Measurements from ENCODE around the gene SLC29A1. TPM values are rescaled to one million over a fixed set of nuclear protein-coding genes. Genes with fewer than 3 reads are reported as not detected.

Gene SLC29A1
- total RNA-seq, 4 donors from 2014 or later: 39.7 to 83.3 (median 55.8) TPM

DNA sequence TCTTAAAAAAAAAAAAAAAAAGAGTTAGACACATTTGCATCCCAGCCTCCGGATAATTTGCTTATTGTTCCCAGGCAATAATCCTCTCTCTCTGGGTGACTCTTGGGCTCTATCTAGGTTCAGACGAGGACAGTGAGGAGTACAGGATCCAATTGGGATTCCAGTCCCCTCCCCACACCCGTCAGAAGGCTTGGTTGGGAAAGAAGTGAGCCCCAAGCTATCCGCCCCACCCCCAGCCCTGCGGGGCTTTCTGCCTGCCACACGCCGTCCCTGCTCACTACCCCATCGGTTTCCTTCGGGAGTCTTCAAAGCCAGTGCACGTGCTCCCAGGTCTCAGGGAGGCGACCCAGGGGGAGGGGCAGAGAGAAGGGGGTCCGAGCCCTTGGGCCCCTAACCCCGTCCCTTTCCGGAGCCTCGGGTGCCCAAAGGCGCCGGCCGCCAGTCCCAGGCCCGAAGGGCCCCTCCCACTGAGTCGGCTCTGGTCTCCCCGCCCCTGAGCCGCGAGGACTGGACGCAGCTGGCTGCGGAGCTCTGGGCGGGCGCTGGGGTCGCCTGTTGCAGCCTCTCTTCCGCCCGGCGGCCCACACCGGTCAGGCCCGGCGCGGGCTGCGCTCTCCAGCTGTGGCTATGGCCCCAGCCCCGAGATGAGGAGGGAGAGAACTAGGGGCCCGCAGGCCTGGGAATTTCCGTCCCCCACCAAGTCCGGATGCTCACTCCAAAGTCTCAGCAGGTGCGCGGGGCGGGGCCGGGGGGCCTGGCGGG lies 4.2 kb upstream of the SLC29A1 start:
- 2 to 4% methylated on average over 7 to 10 of the region's 45 CpGs for WGBS, 2 donors
- H3K27ac ChIP-seq: peak overlapping the region; percentile 93 to 95 (median 95)
- H3K36me3 ChIP-seq: no peaks in the 10 kb centered on the region
- no peaks in the 10 kb centered on the region for H3K27me3 ChIP-seq
- H3K4me1 ChIP-seq: peaks cover 34 to 58% of the 10 kb centered on the region in 2 donors
- TF ChIP-seq POLR2A (IDR thresholded peaks at IDR 0.05): peak in 1 of 2 donors; percentile 90
- TF ChIP-seq, protein P1, sequence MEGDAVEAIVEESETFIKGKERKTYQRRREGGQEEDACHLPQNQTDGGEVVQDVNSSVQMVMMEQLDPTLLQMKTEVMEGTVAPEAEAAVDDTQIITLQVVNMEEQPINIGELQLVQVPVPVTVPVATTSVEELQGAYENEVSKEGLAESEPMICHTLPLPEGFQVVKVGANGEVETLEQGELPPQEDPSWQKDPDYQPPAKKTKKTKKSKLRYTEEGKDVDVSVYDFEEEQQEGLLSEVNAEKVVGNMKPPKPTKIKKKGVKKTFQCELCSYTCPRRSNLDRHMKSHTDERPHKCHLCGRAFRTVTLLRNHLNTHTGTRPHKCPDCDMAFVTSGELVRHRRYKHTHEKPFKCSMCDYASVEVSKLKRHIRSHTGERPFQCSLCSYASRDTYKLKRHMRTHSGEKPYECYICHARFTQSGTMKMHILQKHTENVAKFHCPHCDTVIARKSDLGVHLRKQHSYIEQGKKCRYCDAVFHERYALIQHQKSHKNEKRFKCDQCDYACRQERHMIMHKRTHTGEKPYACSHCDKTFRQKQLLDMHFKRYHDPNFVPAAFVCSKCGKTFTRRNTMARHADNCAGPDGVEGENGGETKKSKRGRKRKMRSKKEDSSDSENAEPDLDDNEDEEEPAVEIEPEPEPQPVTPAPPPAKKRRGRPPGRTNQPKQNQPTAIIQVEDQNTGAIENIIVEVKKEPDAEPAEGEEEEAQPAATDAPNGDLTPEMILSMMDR (IDR thresholded peaks at IDR 0.05): peak in 1 of 6 experiments; percentile 12
- intact Hi-C loops (cut with DNase I): no loop called here
- DNase-seq: peak; percentile 91 to 92
- H3K4me3 ChIP-seq (replicated peaks in 1 of 3): peak overlapping the region in 2 of 3 donors; percentile 34 to 69
- H3K9me3 ChIP-seq: no peaks in the 10 kb centered on the region

DNA sequence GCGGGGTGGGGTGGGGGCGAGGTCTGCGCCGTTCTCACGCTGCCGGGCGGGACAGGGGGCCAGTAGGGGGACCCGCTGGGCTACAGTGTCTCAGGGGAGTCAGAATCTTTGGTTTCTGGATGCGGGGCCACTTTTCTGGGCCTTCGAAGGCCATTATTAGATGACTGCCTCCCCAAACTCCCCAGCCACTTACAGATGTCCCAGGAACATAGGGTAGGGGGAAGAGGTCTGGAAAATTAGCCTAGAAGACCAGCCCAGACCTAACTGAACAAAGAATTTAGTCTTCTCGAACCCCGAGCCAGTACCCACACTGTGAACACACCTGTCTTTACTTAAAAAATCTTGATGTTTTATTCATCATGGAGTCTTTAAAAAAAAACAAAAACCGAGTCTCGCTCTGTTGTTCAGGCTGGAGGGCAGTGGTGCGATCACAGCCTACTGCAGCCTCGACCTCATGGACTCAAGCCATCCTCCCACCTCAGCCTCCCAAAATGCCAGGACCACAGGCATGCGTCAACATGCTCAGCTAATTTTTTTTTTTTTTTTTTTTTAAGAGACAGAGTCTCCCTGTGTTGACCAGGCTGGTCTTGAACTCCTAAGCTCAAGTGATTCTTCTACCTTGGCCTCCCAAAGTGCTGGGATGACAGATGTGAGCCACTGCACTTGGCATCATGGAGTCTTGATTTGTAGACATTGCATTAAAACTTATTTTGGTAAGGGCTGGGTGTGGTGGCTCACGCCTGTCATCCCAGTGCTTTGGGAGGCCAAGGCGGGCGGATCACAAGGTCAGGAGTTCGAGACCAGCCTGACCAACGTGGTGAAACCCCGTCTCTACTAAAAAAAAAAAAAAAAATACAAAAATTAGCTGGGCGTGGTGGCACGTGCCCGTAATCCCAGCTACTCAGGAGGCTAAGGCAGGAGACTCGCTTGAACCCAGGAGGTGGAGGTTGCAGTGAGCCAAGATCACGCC lies 3.3 kb upstream of the SLC29A1 start:
- Histone ChIP-seq H3K9me3 (no peaks in the 10 kb centered on the region), H3K36me3 (no peaks in the 10 kb centered on the region), H3K4me3 (replicated peaks in 1 of 3) (peak overlapping the region in 2 of 3 donors; percentile 34 to 69), H3K4me1 (peaks cover 39 to 66% of the 10 kb centered on the region in 2 donors), H3K27me3 (no peaks in the 10 kb centered on the region), H3K27ac (peak overlapping the region; percentile 93 to 95 (median 95))
- no peak for DNase-seq
- TF ChIP-seq POLR2A (IDR thresholded peaks at IDR 0.05): no peak
- TF ChIP-seq, protein P1 (IDR thresholded peaks at IDR 0.05): no peak
- WGBS, 2 donors: 57 to 82% methylated on average over 20 to 28 of the region's 28 CpGs
- intact Hi-C loops (cut with DNase I): no loop called here

DNA sequence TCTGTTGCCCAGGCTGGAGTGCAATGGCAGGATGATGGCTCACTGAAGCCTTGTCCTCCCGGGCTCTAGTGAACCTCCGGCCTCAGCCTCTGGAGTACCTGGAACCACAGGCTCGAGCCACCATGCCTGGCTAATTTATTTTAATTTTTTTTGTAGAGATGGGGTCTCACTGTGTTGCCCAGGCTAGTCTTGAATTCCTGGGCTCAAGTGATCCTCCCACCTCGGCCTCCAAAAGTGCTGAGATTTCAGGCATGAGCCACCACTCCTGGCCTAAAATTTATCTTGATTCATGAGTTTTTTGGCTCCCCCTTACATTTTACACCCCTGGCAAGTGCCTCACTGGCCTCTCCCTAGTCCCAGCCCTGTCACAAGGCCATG lies 2.5 kb upstream of the SLC29A1 start:
- Histone ChIP-seq H3K27me3 (no peaks in the 10 kb centered on the region), H3K9me3 (no peaks in the 10 kb centered on the region), H3K4me3 (replicated peaks in 1 of 3) (no peak overlapping the region), H3K27ac (peak overlapping the region; percentile 93 to 95 (median 95)), H3K36me3 (no peaks in the 10 kb centered on the region), H3K4me1 (peaks cover 39 to 73% of the 10 kb centered on the region in 2 donors)
- intact Hi-C loops (cut with DNase I): no loop called here
- no peak for TF ChIP-seq POLR2A (IDR thresholded peaks at IDR 0.05)
- TF ChIP-seq, protein P1 (IDR thresholded peaks at IDR 0.05): no peak
- no peak for DNase-seq
- 83 to 85% methylated on average over 4 of the region's 4 CpGs for WGBS, 2 donors

DNA sequence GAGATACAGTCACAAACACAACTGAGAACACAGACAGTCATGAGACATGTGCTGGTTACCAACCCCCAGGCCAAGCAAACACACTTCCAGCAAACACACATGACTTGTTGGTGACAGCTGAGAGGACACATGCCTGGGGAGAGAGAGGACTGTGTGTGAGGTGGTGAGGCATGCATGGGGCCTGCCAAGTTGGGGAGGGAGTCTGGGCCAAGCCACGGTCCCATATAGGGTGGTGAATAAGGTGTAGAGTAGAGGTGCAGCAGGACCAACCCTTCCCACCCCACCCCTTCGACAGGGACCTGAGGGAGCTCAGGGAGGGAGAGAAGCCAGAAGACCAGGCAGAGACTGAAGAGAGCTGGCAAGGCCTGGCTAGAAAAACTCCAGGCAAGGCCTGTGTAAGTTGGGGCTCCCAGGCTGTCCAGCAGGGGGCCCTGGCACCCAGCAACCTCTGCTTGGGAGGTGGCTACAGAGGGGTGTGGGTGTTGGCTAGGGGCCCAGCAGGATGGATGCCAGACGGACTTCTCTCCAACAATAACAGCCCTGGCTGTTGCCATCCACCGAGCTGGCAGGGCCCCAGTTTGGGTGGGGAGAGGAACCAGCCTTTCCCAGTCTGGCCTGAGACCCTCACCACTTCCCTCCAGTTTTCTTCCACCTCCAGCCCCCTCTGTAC lies 2.0 kb upstream of the SLC29A1 start:
- 3 to 4% methylated on average over 2 to 4 of the region's 4 CpGs for WGBS, 2 donors
- H3K4me1 ChIP-seq: peaks cover 44 to 78% of the 10 kb centered on the region in 2 donors
- intact Hi-C loops (cut with DNase I): no loop called here

More for the DNA sequence above, 2.0 kb upstream of the SLC29A1 start:
- Histone ChIP-seq H3K36me3 (no peaks in the 10 kb centered on the region), H3K27me3 (no peaks in the 10 kb centered on the region), H3K9me3 (no peaks in the 10 kb centered on the region), H3K4me3 (replicated peaks in 1 of 3) (peak overlapping the region in 1 of 3 donors; percentile 45), H3K27ac (peak overlapping the region; percentile 93 to 95 (median 95))
- TF ChIP-seq, protein P1 (IDR thresholded peaks at IDR 0.05): peak; percentile 67 to 97 (median 90)
- peak in 1 of 2 donors; percentile 31 for TF ChIP-seq POLR2A (IDR thresholded peaks at IDR 0.05)
- peak; percentile 98 to 99 for DNase-seq
